Measurements from ENCODE around the gene MRPL11. TPM values are rescaled to one million over a fixed set of nuclear protein-coding genes. Genes with fewer than 3 reads are reported as not detected.

MRPL11 gene
- total and polyA plus RNA-seq, 10 of the 15 experiments (the other 5 are each of a cell fraction or from before 2014, with no cell fraction given), result 43.5 to 248 (median 109) TPM

DNA sequence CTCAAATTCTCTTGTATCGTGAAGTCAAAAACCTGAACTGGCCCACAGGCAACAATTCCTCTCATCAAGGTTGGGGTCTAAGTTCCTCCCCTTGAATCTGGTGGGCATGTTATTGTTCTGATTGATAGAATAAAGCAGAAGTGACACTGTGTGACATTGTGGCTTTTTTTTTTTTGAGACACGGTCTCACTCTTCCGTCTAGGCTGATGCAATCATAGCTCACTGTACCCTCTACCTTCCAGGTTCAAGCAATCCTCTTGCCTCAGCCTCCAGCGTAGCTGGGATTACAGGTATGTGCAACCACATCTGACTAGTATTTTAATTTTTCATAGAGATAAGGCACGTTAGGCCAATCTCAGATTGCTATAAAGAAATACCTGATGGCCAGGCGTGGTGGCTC is 19.2 kb upstream of the MRPL11 start:
- BruUV-seq (replicated peaks), result no TSS peak
- TF ChIP-seq, protein P1, sequence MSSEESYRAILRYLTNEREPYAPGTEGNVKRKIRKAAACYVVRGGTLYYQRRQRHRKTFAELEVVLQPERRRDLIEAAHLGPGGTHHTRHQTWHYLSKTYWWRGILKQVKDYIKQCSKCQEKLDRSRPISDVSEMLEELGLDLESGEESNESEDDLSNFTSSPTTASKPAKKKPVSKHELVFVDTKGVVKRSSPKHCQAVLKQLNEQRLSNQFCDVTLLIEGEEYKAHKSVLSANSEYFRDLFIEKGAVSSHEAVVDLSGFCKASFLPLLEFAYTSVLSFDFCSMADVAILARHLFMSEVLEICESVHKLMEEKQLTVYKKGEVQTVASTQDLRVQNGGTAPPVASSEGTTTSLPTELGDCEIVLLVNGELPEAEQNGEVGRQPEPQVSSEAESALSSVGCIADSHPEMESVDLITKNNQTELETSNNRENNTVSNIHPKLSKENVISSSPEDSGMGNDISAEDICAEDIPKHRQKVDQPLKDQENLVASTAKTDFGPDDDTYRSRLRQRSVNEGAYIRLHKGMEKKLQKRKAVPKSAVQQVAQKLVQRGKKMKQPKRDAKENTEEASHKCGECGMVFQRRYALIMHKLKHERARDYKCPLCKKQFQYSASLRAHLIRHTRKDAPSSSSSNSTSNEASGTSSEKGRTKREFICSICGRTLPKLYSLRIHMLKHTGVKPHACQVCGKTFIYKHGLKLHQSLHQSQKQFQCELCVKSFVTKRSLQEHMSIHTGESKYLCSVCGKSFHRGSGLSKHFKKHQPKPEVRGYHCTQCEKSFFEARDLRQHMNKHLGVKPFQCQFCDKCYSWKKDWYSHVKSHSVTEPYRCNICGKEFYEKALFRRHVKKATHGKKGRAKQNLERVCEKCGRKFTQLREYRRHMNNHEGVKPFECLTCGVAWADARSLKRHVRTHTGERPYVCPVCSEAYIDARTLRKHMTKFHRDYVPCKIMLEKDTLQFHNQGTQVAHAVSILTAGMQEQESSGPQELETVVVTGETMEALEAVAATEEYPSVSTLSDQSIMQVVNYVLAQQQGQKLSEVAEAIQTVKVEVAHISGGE (CRISPR knock-in tag; IDR thresholded peaks at IDR 0.05), result no peak
- no peak for TF ChIP-seq CHD2 (IDR thresholded peaks at IDR 0.05; ENCODE audit: borderline replicate concordance, low read depth, low read length)
- TF ChIP-seq, protein P2, sequence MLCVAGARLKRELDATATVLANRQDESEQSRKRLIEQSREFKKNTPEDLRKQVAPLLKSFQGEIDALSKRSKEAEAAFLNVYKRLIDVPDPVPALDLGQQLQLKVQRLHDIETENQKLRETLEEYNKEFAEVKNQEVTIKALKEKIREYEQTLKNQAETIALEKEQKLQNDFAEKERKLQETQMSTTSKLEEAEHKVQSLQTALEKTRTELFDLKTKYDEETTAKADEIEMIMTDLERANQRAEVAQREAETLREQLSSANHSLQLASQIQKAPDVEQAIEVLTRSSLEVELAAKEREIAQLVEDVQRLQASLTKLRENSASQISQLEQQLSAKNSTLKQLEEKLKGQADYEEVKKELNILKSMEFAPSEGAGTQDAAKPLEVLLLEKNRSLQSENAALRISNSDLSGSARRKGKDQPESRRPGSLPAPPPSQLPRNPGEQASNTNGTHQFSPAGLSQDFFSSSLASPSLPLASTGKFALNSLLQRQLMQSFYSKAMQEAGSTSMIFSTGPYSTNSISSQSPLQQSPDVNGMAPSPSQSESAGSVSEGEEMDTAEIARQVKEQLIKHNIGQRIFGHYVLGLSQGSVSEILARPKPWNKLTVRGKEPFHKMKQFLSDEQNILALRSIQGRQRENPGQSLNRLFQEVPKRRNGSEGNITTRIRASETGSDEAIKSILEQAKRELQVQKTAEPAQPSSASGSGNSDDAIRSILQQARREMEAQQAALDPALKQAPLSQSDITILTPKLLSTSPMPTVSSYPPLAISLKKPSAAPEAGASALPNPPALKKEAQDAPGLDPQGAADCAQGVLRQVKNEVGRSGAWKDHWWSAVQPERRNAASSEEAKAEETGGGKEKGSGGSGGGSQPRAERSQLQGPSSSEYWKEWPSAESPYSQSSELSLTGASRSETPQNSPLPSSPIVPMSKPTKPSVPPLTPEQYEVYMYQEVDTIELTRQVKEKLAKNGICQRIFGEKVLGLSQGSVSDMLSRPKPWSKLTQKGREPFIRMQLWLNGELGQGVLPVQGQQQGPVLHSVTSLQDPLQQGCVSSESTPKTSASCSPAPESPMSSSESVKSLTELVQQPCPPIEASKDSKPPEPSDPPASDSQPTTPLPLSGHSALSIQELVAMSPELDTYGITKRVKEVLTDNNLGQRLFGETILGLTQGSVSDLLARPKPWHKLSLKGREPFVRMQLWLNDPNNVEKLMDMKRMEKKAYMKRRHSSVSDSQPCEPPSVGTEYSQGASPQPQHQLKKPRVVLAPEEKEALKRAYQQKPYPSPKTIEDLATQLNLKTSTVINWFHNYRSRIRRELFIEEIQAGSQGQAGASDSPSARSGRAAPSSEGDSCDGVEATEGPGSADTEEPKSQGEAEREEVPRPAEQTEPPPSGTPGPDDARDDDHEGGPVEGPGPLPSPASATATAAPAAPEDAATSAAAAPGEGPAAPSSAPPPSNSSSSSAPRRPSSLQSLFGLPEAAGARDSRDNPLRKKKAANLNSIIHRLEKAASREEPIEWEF (IDR thresholded peaks at IDR 0.05; ENCODE audit: insufficient replicate concordance, low read depth, low read length), result no peak
- TF ChIP-seq BMI1 (IDR thresholded peaks at IDR 0.05; ENCODE audit: borderline replicate concordance), result no peak
- TF ChIP-seq HDAC2 (IDR thresholded peaks at IDR 0.05), result no peak
- no peak for TF ChIP-seq TAF1 (IDR thresholded peaks at IDR 0.05; ENCODE audit: borderline replicate concordance, low read depth, low read length)
- peak; percentile 85; the same call in 1 of the 2 replicates for TF ChIP-seq SPI1 (IDR thresholded peaks at IDR 0.05; ENCODE audit: borderline replicate concordance, insufficient read depth, low read depth, low read length)
- peak; percentile 20; the same call in 1 of the 2 replicates for TF ChIP-seq RUNX3 (IDR thresholded peaks at IDR 0.05; ENCODE audit: low read length)
- no peak for TF ChIP-seq JUND (IDR thresholded peaks at IDR 0.05; ENCODE audit: low read depth, low read length)
- TF ChIP-seq PBX3 (IDR thresholded peaks at IDR 0.05; ENCODE audit: insufficient replicate concordance, low read depth, low read length), result peak; percentile 11
- peak in 1 of 2 experiments; percentile 47; a peak in 1 of 4 replicates for TF ChIP-seq CEBPB (IDR thresholded peaks at IDR 0.05; ENCODE audit: borderline replicate concordance in 1 of 2, low read depth in 2 of 2, low read length in 2 of 2)
- TF ChIP-seq STAT3 (IDR thresholded peaks at IDR 0.05; ENCODE audit: low read depth, low read length), result no peak
- no peak for TF ChIP-seq NR2C2 (IDR thresholded peaks at IDR 0.05; ENCODE audit: borderline replicate concordance, control insufficient read depth, insufficient read length, low read depth)
- no peak for TF ChIP-seq CREM (IDR thresholded peaks at IDR 0.05; ENCODE audit: low read depth)

More for the DNA sequence above, 19.2 kb upstream of the MRPL11 start:
- Histone ChIP-seq H3K4me1 (ENCODE audit: control insufficient read depth, insufficient read depth, low read length) (peaks cover 15% of the 10 kb centered on the region), H3K36me3 (ENCODE audit: control insufficient read depth in 2 of 2, insufficient read depth in 2 of 2, low read length in 1 of 2) (no peaks in the 10 kb centered on the region), H3K9me3 (replicated peaks; ENCODE audit: control insufficient read depth, insufficient read depth, low read length) (no peaks in the 10 kb centered on the region; the same call in 1 of the 3 replicates), H3K79me2 (ENCODE audit: control insufficient read depth, insufficient read depth, low read length) (no peaks in the 10 kb centered on the region), H4K20me1 (ENCODE audit: control insufficient read depth, insufficient read depth) (no peaks in the 10 kb centered on the region), H3K27ac (ENCODE audit: control insufficient read depth, insufficient read depth) (no peak overlapping the region), H3K4me3 (no peak overlapping the region), H2AFZ (ENCODE audit: control insufficient read depth, low read depth, low read length) (no peak overlapping the region), H3K27me3 (replicated peaks in 1 of 2; ENCODE audit: control insufficient read depth in 2 of 2, insufficient read depth in 2 of 2, low read length in 1 of 2) (no peaks in the 10 kb centered on the region), H3K4me2 (ENCODE audit: control insufficient read depth, insufficient read depth) (no peak overlapping the region), H3K9ac (ENCODE audit: control insufficient read depth, insufficient read depth, low read length) (no peak overlapping the region)
- ChIA-PET RAD21 (ENCODE audit: unreplicated experiment) (interaction anchor here (1.2 to 1.7 kb wide), 4 partner anchors 9 to 40 kb away, joined by 3 to 7 read pairs (median 4); partner anchors contain the start of genes MRPL11 and PELI3), POLR2A (interaction anchor here (0.6 to 0.9 kb wide), 2 partner anchors 377 to 805 kb away, joined by 3 to 6 read pairs; no protein-coding TSS in a partner anchor), SMC1A (ENCODE audit: uncharacterized antibody, unreplicated experiment) (interaction anchor here (1.8 to 2.0 kb wide), 2 partner anchors 19 to 21 kb away, joined by 5 to 8 read pairs; partner anchors contain the start of gene MRPL11), CTCF (interaction anchor here (0.7 to 2.7 kb wide), 2 partner anchors 19 to 21 kb away, joined by 3 to 21 read pairs; partner anchors contain the start of gene MRPL11)
- intact Hi-C loops (cut with micrococcal nuclease; ENCODE audit: unreplicated experiment), result no loop called here
- DNase-seq (ENCODE audit: low read depth, low spot score) (no peak), ATAC-seq (peak; percentile 73), FAIRE-seq (no peak)
- 39% methylated on average over 6 of the region's 6 CpGs for whole genome bisulfite sequencing (ENCODE audit: insufficient coverage, insufficient replicate concordance, low lambda C conversion rate, missing lambda C conversion rate)
- in situ Hi-C loops (cut with MboI), result no loop called here

Data from GM12878 (cell line).